ENCODE measurements around the gene NUP98. TPM values are rescaled to one million over a fixed set of nuclear protein-coding genes. Genes with fewer than 3 reads are reported as not detected.

NUP98 gene
- total RNA-seq, 1 experiment from 2014 or later: 59.7 TPM

GRCh38 chr11:3703383-3703782 lies 94.0 kb downstream of the NUP98 start:
- ChIA-PET CTCF (no interaction called here), POLR2A (ENCODE audit: unreplicated experiment) (no interaction called here)
- Histone ChIP-seq H4K20me1 (ENCODE audit: insufficient read depth) (no peaks in the 10 kb centered on the region; the same call in 1 of the 2 replicates), H3K27me3 (ENCODE audit: insufficient read depth, low read depth) (no peaks in the 10 kb centered on the region), H3K4me2 (no peak overlapping the region), H3K4me3 (no peak overlapping the region), H3K36me3 (ENCODE audit: low read depth) (peaks cover 15% of the 10 kb centered on the region), H2AFZ (no peak overlapping the region), H3F3A (ENCODE audit: insufficient read depth, low read depth) (0 out of 2 replicates have a peak, but pooled peaks cover 3% of the 10 kb centered on the region), H3K27ac (no peak overlapping the region), H3K4me1 (replicated peaks; ENCODE audit: insufficient read depth) (no peaks in the 10 kb centered on the region), H3K9me3 (ENCODE audit: insufficient read depth, low read depth) (no peaks in the 10 kb centered on the region), H3K79me2 (ENCODE audit: low read depth) (no peaks in the 10 kb centered on the region), H3K9me2 (ENCODE audit: insufficient read depth) (no peaks in the 10 kb centered on the region)
- no TSS peak for BruUV-seq (replicated peaks)
- no peak for DNase-seq
- TF ChIP-seq EZH2 (IDR thresholded peaks at IDR 0.05; ENCODE audit: low read depth) (no peak), CTCF (conservative IDR thresholded peaks at IDR 0.05) (no peak)
- intact Hi-C loops (cut with micrococcal nuclease; ENCODE audit: unreplicated experiment): no loop called here

GRCh38 chr11:3700910-3701309 lies 96.4 kb downstream of the NUP98 start:
- intact Hi-C loops (cut with micrococcal nuclease; ENCODE audit: unreplicated experiment): no loop called here
- Histone ChIP-seq H3K4me1 (replicated peaks; ENCODE audit: insufficient read depth) (no peaks in the 10 kb centered on the region), H2AFZ (no peak overlapping the region), H3K4me3 (no peak overlapping the region), H3K79me2 (ENCODE audit: low read depth) (no peaks in the 10 kb centered on the region), H3K4me2 (no peak overlapping the region), H3K27ac (no peak overlapping the region), H3K27me3 (ENCODE audit: insufficient read depth, low read depth) (no peaks in the 10 kb centered on the region), H4K20me1 (ENCODE audit: insufficient read depth) (no peaks in the 10 kb centered on the region), H3K9me3 (ENCODE audit: insufficient read depth, low read depth) (no peaks in the 10 kb centered on the region), H3K9me2 (ENCODE audit: insufficient read depth) (no peaks in the 10 kb centered on the region), H3K36me3 (ENCODE audit: low read depth) (peaks cover 5% of the 10 kb centered on the region; the same call in 1 of the 2 replicates), H3F3A (ENCODE audit: insufficient read depth, low read depth) (0 out of 2 replicates have a peak, but pooled peaks cover 3% of the 10 kb centered on the region)
- CTCF ChIA-PET: no interaction called here
- TF ChIP-seq EZH2 (IDR thresholded peaks at IDR 0.05; ENCODE audit: low read depth) (no peak), CTCF (conservative IDR thresholded peaks at IDR 0.05) (no peak)
- no TSS peak for BruUV-seq (replicated peaks)
- DNase-seq: no peak
- POLR2A ChIA-PET (ENCODE audit: unreplicated experiment): no interaction called here

GRCh38 chr11:3700410-3700809 lies 96.9 kb downstream of the NUP98 start:
- TF ChIP-seq CTCF (conservative IDR thresholded peaks at IDR 0.05) (no peak), EZH2 (IDR thresholded peaks at IDR 0.05; ENCODE audit: low read depth) (no peak)
- H3K9me3 ChIP-seq (ENCODE audit: insufficient read depth, low read depth): no peaks in the 10 kb centered on the region
- intact Hi-C loops (cut with micrococcal nuclease; ENCODE audit: unreplicated experiment): no loop called here
- H3K79me2 ChIP-seq (ENCODE audit: low read depth): no peaks in the 10 kb centered on the region
- no peak for DNase-seq
- CTCF ChIA-PET: no interaction called here
- BruUV-seq (replicated peaks): no TSS peak
- POLR2A ChIA-PET (ENCODE audit: unreplicated experiment): no interaction called here
- H2AFZ ChIP-seq: no peak overlapping the region
- no peak overlapping the region for H3K4me3 ChIP-seq
- H3K9me2 ChIP-seq (ENCODE audit: insufficient read depth): no peaks in the 10 kb centered on the region
- no peak overlapping the region for H3K4me2 ChIP-seq
- H3F3A ChIP-seq (ENCODE audit: insufficient read depth, low read depth): 0 out of 2 replicates have a peak, but pooled peaks cover 3% of the 10 kb centered on the region
- H3K4me1 ChIP-seq (replicated peaks; ENCODE audit: insufficient read depth): no peaks in the 10 kb centered on the region
- H4K20me1 ChIP-seq (ENCODE audit: insufficient read depth): no peaks in the 10 kb centered on the region
- peaks cover 5% of the 10 kb centered on the region; the same call in 1 of the 2 replicates for H3K36me3 ChIP-seq (ENCODE audit: low read depth)
- no peaks in the 10 kb centered on the region for H3K27me3 ChIP-seq (ENCODE audit: insufficient read depth, low read depth)
- H3K27ac ChIP-seq: no peak overlapping the region
